ENCODE measurements around the gene VWCE.

VWCE gene

GRCh38 chr11:61268588-61269250 lies 26.4 kb downstream of the VWCE start:
- ATAC-seq = no peak

GRCh38 chr11:61267437-61267841 lies 27.7 kb downstream of the VWCE start:
- no peak for TF ChIP-seq PATZ1 (CRISPR knock-in tag; IDR thresholded peaks at IDR 0.05; ENCODE audit: borderline replicate concordance)
- TF ChIP-seq TSHZ2 (CRISPR knock-in tag; IDR thresholded peaks at IDR 0.05) = no peak
- no peak for TF ChIP-seq ZNF565 (CRISPR knock-in tag; conservative IDR thresholded peaks at IDR 0.05; ENCODE audit: low read depth)
- TF ChIP-seq POU6F1 (CRISPR knock-in tag; IDR thresholded peaks at IDR 0.05; ENCODE audit: borderline replicate concordance, low read depth) = no peak
- no peak for TF ChIP-seq SNAI2 (CRISPR knock-in tag; IDR thresholded peaks at IDR 0.05)
- no peak for TF ChIP-seq ISL1 (CRISPR knock-in tag; IDR thresholded peaks at IDR 0.05)
- no peak for TF ChIP-seq CREB5 (CRISPR knock-in tag; IDR thresholded peaks at IDR 0.05; ENCODE audit: low read depth)
- no peak for TF ChIP-seq BACH2 (CRISPR knock-in tag; IDR thresholded peaks at IDR 0.05; ENCODE audit: borderline replicate concordance)
- no peak for TF ChIP-seq GLIS3 (CRISPR knock-in tag; IDR thresholded peaks at IDR 0.05)
- TF ChIP-seq CSRNP3 (CRISPR knock-in tag; IDR thresholded peaks at IDR 0.05) = no peak
- TF ChIP-seq ZFP3 (CRISPR knock-in tag; IDR thresholded peaks at IDR 0.05) = no peak
- no peak for TF ChIP-seq ZC3H10 (CRISPR knock-in tag; IDR thresholded peaks at IDR 0.05)
- TF ChIP-seq CSDC2 (CRISPR knock-in tag; IDR thresholded peaks at IDR 0.05) = no peak
- no peak for TF ChIP-seq ZFP30 (CRISPR knock-in tag; IDR thresholded peaks at IDR 0.05)
- TF ChIP-seq TCF4 (CRISPR knock-in tag; IDR thresholded peaks at IDR 0.05; ENCODE audit: borderline replicate concordance) = no peak
- no peak for TF ChIP-seq ARNTL (CRISPR knock-in tag; IDR thresholded peaks at IDR 0.05; ENCODE audit: borderline replicate concordance, low read depth)
- TF ChIP-seq RARB (CRISPR knock-in tag; IDR thresholded peaks at IDR 0.05) = no peak
- TF ChIP-seq TOX (CRISPR knock-in tag; IDR thresholded peaks at IDR 0.05; ENCODE audit: borderline replicate concordance) = no peak
- ATAC-seq = no peak

More at GRCh38 chr11:61268588-61269250, 26.4 kb downstream of the VWCE start:
- TF ChIP-seq OSR1 (CRISPR knock-in tag; IDR thresholded peaks at IDR 0.05) = no peak
- TF ChIP-seq ZNF8 (CRISPR knock-in tag; IDR thresholded peaks at IDR 0.05) = no peak
- no peak for TF ChIP-seq TCF4 (CRISPR knock-in tag; IDR thresholded peaks at IDR 0.05; ENCODE audit: borderline replicate concordance)
- TF ChIP-seq ZFP30 (CRISPR knock-in tag; IDR thresholded peaks at IDR 0.05) = no peak
- no peak for TF ChIP-seq RARB (CRISPR knock-in tag; IDR thresholded peaks at IDR 0.05)
- no peak for TF ChIP-seq ZNF565 (CRISPR knock-in tag; conservative IDR thresholded peaks at IDR 0.05; ENCODE audit: low read depth)

- no peak for TF ChIP-seq ZFP30 (CRISPR knock-in tag; IDR thresholded peaks at IDR 0.05)
- ATAC-seq = no peak
These were observed 28.5 kb downstream of the VWCE start for GRCh38 chr11:61266602-61267001.
